ENCODE measurements around the gene CRELD2. TPM values are rescaled to one million over a fixed set of nuclear protein-coding genes. Genes with fewer than 3 reads are reported as not detected.

CRELD2 gene
- total and polyA plus RNA-seq, 2 of the 13 experiments (the other 11 are each of a cell fraction or from before 2014, with no cell fraction given), result 17.2 to 44.7 TPM

DNA sequence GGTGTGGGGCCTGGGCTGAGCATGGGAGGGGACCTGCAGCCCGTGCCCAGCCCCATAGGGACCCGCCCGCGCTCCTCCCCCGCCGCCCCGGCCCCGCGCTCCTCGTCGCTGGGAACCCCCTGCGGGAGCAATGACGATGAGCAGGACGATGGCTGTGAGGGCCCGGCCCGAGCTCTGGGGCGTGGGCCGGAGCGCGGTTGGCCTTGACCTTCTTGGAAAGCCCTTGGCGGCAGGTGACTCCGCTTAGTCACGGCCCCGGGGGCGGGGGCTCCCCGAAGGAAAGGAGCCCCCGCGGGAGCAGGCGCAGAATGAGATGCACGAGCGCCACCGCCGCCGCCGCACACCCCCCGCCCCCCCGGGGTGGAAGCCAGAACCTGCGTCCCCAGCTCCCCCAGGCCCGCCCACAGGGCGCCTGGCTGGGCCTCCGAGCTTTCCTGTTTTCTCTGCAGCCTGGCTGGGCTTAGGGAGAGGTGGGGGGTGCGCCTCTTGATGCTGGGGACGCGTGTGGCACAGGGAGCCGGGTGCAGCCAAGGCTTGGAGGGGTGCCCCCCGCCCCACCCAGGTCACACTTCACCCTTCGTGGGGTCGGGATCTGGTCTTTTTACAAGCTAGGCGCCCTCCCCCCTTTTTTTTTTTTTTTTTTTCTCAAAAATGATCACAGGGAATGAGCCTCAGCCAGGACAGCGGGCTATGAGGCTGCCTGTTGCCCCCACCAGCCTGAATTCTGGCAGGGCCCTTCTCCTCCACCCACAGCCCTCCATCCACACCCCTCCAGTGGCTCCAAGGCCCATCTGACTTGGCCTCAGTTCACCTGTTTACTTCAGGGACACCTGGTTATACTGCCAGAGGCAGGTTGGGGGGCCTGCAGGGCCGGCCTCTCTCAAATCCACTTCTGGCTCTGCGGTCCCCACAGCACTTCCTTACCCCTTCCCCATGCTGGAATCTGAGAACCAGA is 17.9 kb downstream of the CRELD2 start (continued):
- TF ChIP-seq ARID3A (IDR thresholded peaks at IDR 0.05; ENCODE audit: low read depth, low read length), result no peak
- TF ChIP-seq, protein P1, sequence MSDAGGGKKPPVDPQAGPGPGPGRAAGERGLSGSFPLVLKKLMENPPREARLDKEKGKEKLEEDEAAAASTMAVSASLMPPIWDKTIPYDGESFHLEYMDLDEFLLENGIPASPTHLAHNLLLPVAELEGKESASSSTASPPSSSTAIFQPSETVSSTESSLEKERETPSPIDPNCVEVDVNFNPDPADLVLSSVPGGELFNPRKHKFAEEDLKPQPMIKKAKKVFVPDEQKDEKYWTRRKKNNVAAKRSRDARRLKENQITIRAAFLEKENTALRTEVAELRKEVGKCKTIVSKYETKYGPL (CRISPR knock-in tag; IDR thresholded peaks at IDR 0.05), result no peak
- peak; percentile 66 for TF ChIP-seq YY1 (IDR thresholded peaks at IDR 0.05; ENCODE audit: insufficient read depth, insufficient replicate concordance, low read depth, low read length)
- TF ChIP-seq BHLHE40 (IDR thresholded peaks at IDR 0.05; ENCODE audit: low read length), result peak; percentile 92
- TF ChIP-seq, protein P2, sequence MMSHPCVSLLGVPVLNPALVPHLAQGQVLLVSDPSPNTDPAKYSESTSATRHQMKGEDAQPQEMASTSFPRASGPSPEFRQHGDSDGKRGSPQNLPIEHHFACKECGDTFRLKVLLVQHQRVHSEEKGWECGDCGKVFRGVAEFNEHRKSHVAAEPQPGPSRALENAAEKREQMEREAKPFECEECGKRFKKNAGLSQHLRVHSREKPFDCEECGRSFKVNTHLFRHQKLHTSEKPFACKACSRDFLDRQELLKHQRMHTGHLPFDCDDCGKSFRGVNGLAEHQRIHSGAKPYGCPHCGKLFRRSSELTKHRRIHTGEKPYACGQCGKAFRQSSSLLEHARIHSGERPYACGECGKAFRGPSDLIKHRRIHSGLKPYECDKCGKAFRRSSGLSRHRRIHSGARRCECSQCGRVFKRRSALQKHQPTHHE (CRISPR knock-in tag; IDR thresholded peaks at IDR 0.05; ENCODE audit: borderline replicate concordance), result no peak
- no peak for TF ChIP-seq THAP8 (CRISPR knock-in tag; IDR thresholded peaks at IDR 0.05; ENCODE audit: borderline replicate concordance)
- 0 out of 2 replicates have a peak, but pooled peaks have one; percentile 26 for TF ChIP-seq BCL3 (CRISPR knock-in tag; IDR thresholded peaks at IDR 0.05)
- TF ChIP-seq JUN (CRISPR knock-in tag; IDR thresholded peaks at IDR 0.05), result peak; percentile 42; the same call in 1 of the 2 replicates
- no peak for TF ChIP-seq ZFP90 (CRISPR knock-in tag; IDR thresholded peaks at IDR 0.05; ENCODE audit: borderline replicate concordance)
- no peak for TF ChIP-seq MEF2D (CRISPR knock-in tag; IDR thresholded peaks at IDR 0.05)
- no peak for TF ChIP-seq TMF1 (CRISPR knock-in tag; IDR thresholded peaks at IDR 0.05; ENCODE audit: low read depth)
- TF ChIP-seq ZNF225 (CRISPR knock-in tag; IDR thresholded peaks at IDR 0.05), result no peak
- TF ChIP-seq JUNB (CRISPR knock-in tag; IDR thresholded peaks at IDR 0.05; ENCODE audit: borderline replicate concordance), result no peak
- TF ChIP-seq CREM (IDR thresholded peaks at IDR 0.05), result peak; percentile 38; the same call in 1 of the 2 replicates
- no peak for TF ChIP-seq CREM (CRISPR knock-in tag; IDR thresholded peaks at IDR 0.05)
- no peak for TF ChIP-seq TERF1 (CRISPR knock-in tag; IDR thresholded peaks at IDR 0.05)
- no peak for TF ChIP-seq ZNF850 (CRISPR knock-in tag; conservative IDR thresholded peaks at IDR 0.05)
- no peak for TF ChIP-seq ZNF12 (CRISPR knock-in tag; IDR thresholded peaks at IDR 0.05)
- TF ChIP-seq, protein P3, sequence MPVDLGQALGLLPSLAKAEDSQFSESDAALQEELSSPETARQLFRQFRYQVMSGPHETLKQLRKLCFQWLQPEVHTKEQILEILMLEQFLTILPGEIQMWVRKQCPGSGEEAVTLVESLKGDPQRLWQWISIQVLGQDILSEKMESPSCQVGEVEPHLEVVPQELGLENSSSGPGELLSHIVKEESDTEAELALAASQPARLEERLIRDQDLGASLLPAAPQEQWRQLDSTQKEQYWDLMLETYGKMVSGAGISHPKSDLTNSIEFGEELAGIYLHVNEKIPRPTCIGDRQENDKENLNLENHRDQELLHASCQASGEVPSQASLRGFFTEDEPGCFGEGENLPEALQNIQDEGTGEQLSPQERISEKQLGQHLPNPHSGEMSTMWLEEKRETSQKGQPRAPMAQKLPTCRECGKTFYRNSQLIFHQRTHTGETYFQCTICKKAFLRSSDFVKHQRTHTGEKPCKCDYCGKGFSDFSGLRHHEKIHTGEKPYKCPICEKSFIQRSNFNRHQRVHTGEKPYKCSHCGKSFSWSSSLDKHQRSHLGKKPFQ (CRISPR knock-in tag; IDR thresholded peaks at IDR 0.05; ENCODE audit: insufficient replicate concordance), result peak; percentile 77

Data from HepG2 (cell line).